Skeletal muscle satellite cell (primary cell): ENCODE data around the gene GJA3.

Experiments used
- H3K27me3 ChIP-seq: 2 replicates; pipeline ENCODE4 v1.7.0; 2013; ENCODE audit warnings: low read length; ENCODE audit not compliant: control insufficient read depth, insufficient read depth
- H3K36me3 ChIP-seq: 2 replicates; pipeline ENCODE4 v1.7.0; 2013; ENCODE audit warnings: mild to moderate bottlenecking, control low read depth, low read length; ENCODE audit not compliant: insufficient read depth
- H3K4me1 ChIP-seq: 2 replicates; pipeline ENCODE4 v1.7.0; 2013; ENCODE audit warnings: low read length; ENCODE audit not compliant: control insufficient read depth, insufficient read depth
- H3K4me2 ChIP-seq: 2 replicates; pipeline ENCODE4 v1.7.0; 2013; ENCODE audit warnings: mild to moderate bottlenecking, low read length
- H3K4me3 ChIP-seq: 2 replicates; pipeline ENCODE4 v1.7.0; 2013; ENCODE audit warnings: low read length
- H3K9ac ChIP-seq: 2 replicates; pipeline ENCODE4 v1.7.0; 2013; ENCODE audit warnings: mild to moderate bottlenecking, low read depth, low read length, moderate library complexity
- H3K9me3 ChIP-seq: replicated peaks from 2 replicates; pipeline ENCODE4 v1.7.0; 2013; ENCODE audit warnings: mild to moderate bottlenecking, control low read depth, low read length

The GJA3 gene

DNA sequence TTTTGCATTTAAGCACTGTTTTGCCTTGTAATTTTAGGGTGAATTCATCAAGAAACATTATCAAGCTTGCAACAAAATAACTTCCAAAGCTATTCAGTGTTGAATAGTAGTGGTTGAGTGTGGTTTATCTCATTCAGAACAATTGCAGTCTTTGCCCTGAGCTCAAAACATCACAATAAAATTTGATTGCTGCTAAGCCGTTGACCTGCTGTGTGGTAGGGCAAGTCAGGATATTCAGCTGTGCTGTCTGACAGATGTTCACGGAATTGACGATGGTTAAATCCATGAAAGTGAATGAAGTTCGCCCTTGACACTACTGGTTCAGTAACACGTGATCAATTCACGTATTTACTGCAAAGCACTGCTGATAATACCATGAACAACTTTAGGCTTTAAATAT, 66.9 kb downstream of the GJA3 start:
- Histone ChIP-seq H3K36me3 (peaks cover 5% of the 10 kb centered on the region), H3K4me1 (no peaks in the 10 kb centered on the region), H3K9ac (no peak overlapping the region), H3K4me2 (no peak overlapping the region), H3K27me3 (peaks cover 10% of the 10 kb centered on the region), H3K9me3 (no peaks in the 10 kb centered on the region), H3K4me3 (no peak overlapping the region)

DNA sequence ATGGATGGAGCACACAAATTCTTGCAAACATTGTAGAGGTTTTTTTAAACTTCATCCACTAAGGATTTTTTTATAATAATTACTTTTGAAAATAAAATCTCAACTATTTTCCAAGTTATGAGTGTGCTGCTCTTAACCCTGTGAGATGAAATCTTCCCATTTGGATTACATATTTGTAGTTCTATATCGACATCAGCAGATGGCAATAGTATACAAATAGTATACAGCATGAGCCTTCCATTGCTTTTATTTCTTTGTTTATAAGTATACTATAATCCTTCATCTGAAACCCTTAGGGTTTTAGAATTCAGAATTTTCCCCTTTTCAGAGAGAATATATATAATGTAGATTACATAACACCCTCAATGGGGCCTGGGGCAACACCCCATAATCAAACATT, 70.5 kb downstream of the GJA3 start:
- no peak overlapping the region for H3K4me2 ChIP-seq
- no peak overlapping the region for H3K4me3 ChIP-seq
- H3K9ac ChIP-seq, result no peak overlapping the region
- no peaks in the 10 kb centered on the region for H3K27me3 ChIP-seq
- no peaks in the 10 kb centered on the region for H3K4me1 ChIP-seq
- peaks cover 11% of the 10 kb centered on the region for H3K36me3 ChIP-seq
- no peaks in the 10 kb centered on the region for H3K9me3 ChIP-seq
